ENCODE measurements around the gene NOS3.

DNA sequence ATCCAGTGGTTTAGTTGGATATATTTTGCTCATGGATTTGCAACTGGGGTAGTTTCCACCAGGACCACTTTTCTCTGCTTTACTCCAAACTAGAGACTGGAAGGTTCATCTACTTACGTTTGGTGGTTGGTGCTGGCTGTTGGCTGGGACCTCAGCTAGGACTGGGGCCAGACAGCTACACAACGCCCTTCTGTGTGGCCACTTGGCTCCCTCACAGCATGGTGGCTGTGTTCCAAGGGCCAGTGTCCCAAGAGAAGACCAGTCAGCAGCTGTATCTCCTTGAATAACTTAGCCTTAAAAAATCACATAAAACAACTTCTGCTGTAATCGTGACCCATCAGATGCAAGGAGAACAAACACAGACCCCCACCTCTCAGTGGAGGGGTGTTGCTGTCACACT, 8.5 kb upstream of the NOS3 start:
- TF ChIP-seq EP300 (IDR thresholded peaks at IDR 0.05) (no peak), CTCF (IDR thresholded peaks at IDR 0.05) (no peak), POLR2AphosphoS5 (IDR thresholded peaks at IDR 0.05) (no peak), POLR2A (IDR thresholded peaks at IDR 0.05) (no peak)
